Measurements from ENCODE around the gene LDLRAD3. TPM values are rescaled to one million over a fixed set of nuclear protein-coding genes. Genes with fewer than 3 reads are reported as not detected.
A peak's percentile ranks its signal among the peaks of the same experiment; 100 is the strongest.

The LDLRAD3 gene
- total RNA-seq, 2 donors from 2014 or later, result 19.2 to 30.6 TPM

DNA sequence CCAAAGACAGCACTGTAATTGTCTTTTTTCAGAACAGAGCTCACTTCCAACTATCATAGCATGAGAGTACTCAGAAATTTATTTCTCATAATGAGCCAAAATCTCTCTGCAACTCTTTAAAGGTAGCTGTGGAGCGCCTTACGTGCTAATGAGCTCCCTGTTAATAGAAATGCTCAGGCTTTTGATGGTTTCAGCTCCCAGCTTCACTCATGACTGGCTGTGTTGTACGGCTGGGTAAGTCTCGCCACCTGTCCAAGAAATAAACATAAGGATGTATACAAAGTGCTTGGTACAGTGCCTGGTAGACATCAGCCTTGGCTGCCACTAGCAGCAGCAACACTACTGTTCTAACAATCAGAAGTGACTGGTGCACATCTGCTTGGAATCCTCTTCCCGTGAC is 109.4 kb downstream of the LDLRAD3 start:
- Mint-ChIP-seq H3K27me3 (ENCODE audit: insufficient read depth) (no peaks in the 10 kb centered on the region), H3K36me3 (ENCODE audit: low read depth) (peaks cover 24% of the 10 kb centered on the region), H3K4me1 (peaks cover 40% of the 10 kb centered on the region), H3K9me3 (no peaks in the 10 kb centered on the region), H3K4me3 (no peak overlapping the region), H3K27ac (no peak overlapping the region)
- no peak overlapping the region for H3K27ac ChIP-seq (ENCODE audit: low read depth, low read length)
- no peaks in the 10 kb centered on the region for H3K9me3 ChIP-seq (ENCODE audit: control insufficient read depth, low read length)
- no peak for DNase-seq
- H3K36me3 ChIP-seq (ENCODE audit: control insufficient read depth, insufficient read depth, low read length), result no peaks in the 10 kb centered on the region
- TF ChIP-seq CTCF (conservative IDR thresholded peaks at IDR 0.05), result no peak
- H3K9ac ChIP-seq (ENCODE audit: extremely low read depth, low read length, poor library complexity, severe bottlenecking), result no peak overlapping the region
- no peak overlapping the region for H3K4me3 ChIP-seq (ENCODE audit: low read length)
- H3K4me1 ChIP-seq (ENCODE audit: control insufficient read depth, insufficient read depth, low read length), result peaks cover 20% of the 10 kb centered on the region
- H3K27me3 ChIP-seq (ENCODE audit: control insufficient read depth, insufficient read depth, low read length, poor library complexity, severe bottlenecking), result no peaks in the 10 kb centered on the region
- WGBS, 2 experiments (ENCODE audit: insufficient coverage in 1 of 2, insufficient read length in 1 of 2), result 97 to 98% methylated on average over 4 to 5 of the region's 5 CpGs

GRCh38 chr11:36053862-36054261 is 110.0 kb downstream of the LDLRAD3 start:
- no peaks in the 10 kb centered on the region for H3K36me3 ChIP-seq (ENCODE audit: control insufficient read depth, insufficient read depth, low read length)
- TF ChIP-seq CTCF (conservative IDR thresholded peaks at IDR 0.05), result peak; percentile 33
- no peak overlapping the region for H3K27ac ChIP-seq (ENCODE audit: low read depth, low read length)
- H3K9me3 Mint-ChIP-seq, result no peaks in the 10 kb centered on the region
- no peak overlapping the region for H3K4me3 ChIP-seq (ENCODE audit: low read length)
- 92 to 100% methylated on average over 2 to 3 of the region's 3 CpGs for WGBS, 2 experiments (ENCODE audit: insufficient coverage in 1 of 2, insufficient read length in 1 of 2)
- peaks cover 15% of the 10 kb centered on the region for H3K4me1 ChIP-seq (ENCODE audit: control insufficient read depth, insufficient read depth, low read length)
- H3K27me3 Mint-ChIP-seq (ENCODE audit: insufficient read depth), result no peaks in the 10 kb centered on the region
- no peak overlapping the region for H3K27ac Mint-ChIP-seq
- no peak overlapping the region for H3K4me3 Mint-ChIP-seq
- H3K9me3 ChIP-seq (ENCODE audit: control insufficient read depth, low read length), result no peaks in the 10 kb centered on the region
- H3K27me3 ChIP-seq (ENCODE audit: control insufficient read depth, insufficient read depth, low read length, poor library complexity, severe bottlenecking), result no peaks in the 10 kb centered on the region
- H3K36me3 Mint-ChIP-seq (ENCODE audit: low read depth), result peaks cover 24% of the 10 kb centered on the region
- peaks cover 35% of the 10 kb centered on the region for H3K4me1 Mint-ChIP-seq
- no peak for DNase-seq
- H3K9ac ChIP-seq (ENCODE audit: extremely low read depth, low read length, poor library complexity, severe bottlenecking), result no peak overlapping the region

- Histone ChIP-seq H3K4me3 (ENCODE audit: low read length) (no peak overlapping the region), H3K9me3 (ENCODE audit: control insufficient read depth, low read length) (peaks cover 5% of the 10 kb centered on the region), H3K9ac (ENCODE audit: extremely low read depth, low read length, poor library complexity, severe bottlenecking) (no peak overlapping the region), H3K27ac (ENCODE audit: low read depth, low read length) (no peak overlapping the region), H3K27me3 (ENCODE audit: control insufficient read depth, insufficient read depth, low read length, poor library complexity, severe bottlenecking) (no peaks in the 10 kb centered on the region), H3K36me3 (ENCODE audit: control insufficient read depth, insufficient read depth, low read length) (peaks cover 3% of the 10 kb centered on the region), H3K4me1 (ENCODE audit: control insufficient read depth, insufficient read depth, low read length) (peaks cover 7% of the 10 kb centered on the region)
- no peak for TF ChIP-seq CTCF (conservative IDR thresholded peaks at IDR 0.05)
- Mint-ChIP-seq H3K9me3 (peaks cover 4% of the 10 kb centered on the region), H3K27ac (no peak overlapping the region), H3K4me1 (peaks cover 27% of the 10 kb centered on the region), H3K4me3 (no peak overlapping the region), H3K27me3 (ENCODE audit: insufficient read depth) (no peaks in the 10 kb centered on the region), H3K36me3 (ENCODE audit: low read depth) (peaks cover 29% of the 10 kb centered on the region)
- WGBS, 2 experiments (ENCODE audit: insufficient coverage in 1 of 2, insufficient read length in 1 of 2), result 93 to 100% methylated on average over 1 of the region's 1 CpG
- DNase-seq, result no peak
These were observed 110.8 kb downstream of the LDLRAD3 start for GRCh38 chr11:36054628-36055027.
